Activated naive CD8-positive, alpha-beta T cell (primary cell): ENCODE data around the gene TMEM183A.
A peak's percentile ranks its signal among the peaks of the same experiment; 100 is the strongest.

Experiments
- H3K27ac Mint-ChIP-seq: one replicate; pipeline ENCODE4 v1.8.0; 2021; ENCODE audit warnings: mixed read lengths
- H3K27me3 Mint-ChIP-seq: one replicate; pipeline ENCODE4 v1.8.0; 2021; ENCODE audit warnings: mixed read lengths
- H3K36me3 Mint-ChIP-seq: one replicate; pipeline ENCODE4 v1.8.0; 2021; ENCODE audit warnings: mixed read lengths
- H3K4me1 Mint-ChIP-seq: one replicate; pipeline ENCODE4 v1.8.0; 2021; ENCODE audit warnings: low read depth, mixed read lengths
- H3K4me3 Mint-ChIP-seq: one replicate; pipeline ENCODE4 v1.8.0; 2021; ENCODE audit warnings: mild to moderate bottlenecking, mixed read lengths
- H3K9me3 Mint-ChIP-seq: one replicate; pipeline ENCODE4 v1.8.0; 2021; ENCODE audit warnings: low read depth, mixed read lengths

The TMEM183A gene, protein sequence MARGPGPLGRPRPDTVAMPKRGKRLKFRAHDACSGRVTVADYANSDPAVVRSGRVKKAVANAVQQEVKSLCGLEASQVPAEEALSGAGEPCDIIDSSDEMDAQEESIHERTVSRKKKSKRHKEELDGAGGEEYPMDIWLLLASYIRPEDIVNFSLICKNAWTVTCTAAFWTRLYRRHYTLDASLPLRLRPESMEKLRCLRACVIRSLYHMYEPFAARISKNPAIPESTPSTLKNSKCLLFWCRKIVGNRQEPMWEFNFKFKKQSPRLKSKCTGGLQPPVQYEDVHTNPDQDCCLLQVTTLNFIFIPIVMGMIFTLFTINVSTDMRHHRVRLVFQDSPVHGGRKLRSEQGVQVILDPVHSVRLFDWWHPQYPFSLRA

DNA sequence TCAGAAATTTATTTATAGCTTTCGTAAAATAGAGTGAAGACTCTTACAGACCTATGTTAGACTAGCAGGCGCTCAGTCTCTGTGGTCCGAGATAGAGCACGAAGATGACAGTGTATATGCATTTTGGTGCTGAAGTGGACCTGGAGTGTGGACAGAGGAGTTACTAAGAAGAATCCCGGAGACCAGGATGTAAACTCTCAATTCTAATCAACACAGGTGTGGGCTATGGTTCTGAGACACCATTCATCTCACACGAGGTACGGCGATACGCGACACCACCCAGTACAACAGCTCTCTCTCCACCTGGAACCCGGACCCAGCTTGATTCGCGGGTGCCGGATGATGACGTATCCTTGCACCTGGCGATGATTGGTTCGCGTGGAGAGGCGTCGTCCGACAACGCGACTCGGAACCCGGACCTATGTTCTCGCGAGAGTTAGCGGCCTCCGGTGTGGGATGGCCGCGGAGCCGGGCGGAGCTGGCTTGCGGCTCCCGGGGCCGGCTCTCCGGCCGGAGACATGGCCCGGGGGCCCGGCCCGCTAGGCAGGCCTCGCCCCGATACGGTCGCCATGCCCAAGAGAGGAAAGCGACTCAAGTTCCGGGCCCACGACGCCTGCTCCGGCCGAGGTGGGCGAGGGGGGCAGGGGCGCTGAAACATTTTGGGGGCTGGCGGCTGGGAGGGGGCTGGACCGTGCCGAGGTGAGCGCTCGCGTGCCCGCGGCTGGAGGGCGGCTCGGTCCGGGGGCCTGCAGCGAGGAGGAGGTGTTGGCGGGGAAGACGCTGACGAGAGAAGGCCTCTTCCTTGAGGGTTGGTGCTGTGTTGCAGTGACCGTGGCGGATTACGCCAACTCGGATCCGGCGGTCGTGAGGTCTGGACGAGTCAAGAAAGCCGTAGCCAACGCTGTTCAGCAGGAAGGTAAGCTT is at the start of gene TMEM183A:
TSS of gene TMEM183A (plus strand) at position 427 of the 924 bp plus-strand sequence. CDS start at position 519, 92 bp downstream.
- no peaks in the 10 kb centered on the region for H3K9me3 Mint-ChIP-seq
- peaks cover 36% of the 10 kb centered on the region for H3K4me1 Mint-ChIP-seq
- H3K27me3 Mint-ChIP-seq = no peaks in the 10 kb centered on the region
- peaks cover 7% of the 10 kb centered on the region for H3K36me3 Mint-ChIP-seq
- H3K27ac Mint-ChIP-seq = peak within 1 kb of the TSS; percentile 97
- H3K4me3 Mint-ChIP-seq = peak within 1 kb of the TSS; percentile 98

DNA sequence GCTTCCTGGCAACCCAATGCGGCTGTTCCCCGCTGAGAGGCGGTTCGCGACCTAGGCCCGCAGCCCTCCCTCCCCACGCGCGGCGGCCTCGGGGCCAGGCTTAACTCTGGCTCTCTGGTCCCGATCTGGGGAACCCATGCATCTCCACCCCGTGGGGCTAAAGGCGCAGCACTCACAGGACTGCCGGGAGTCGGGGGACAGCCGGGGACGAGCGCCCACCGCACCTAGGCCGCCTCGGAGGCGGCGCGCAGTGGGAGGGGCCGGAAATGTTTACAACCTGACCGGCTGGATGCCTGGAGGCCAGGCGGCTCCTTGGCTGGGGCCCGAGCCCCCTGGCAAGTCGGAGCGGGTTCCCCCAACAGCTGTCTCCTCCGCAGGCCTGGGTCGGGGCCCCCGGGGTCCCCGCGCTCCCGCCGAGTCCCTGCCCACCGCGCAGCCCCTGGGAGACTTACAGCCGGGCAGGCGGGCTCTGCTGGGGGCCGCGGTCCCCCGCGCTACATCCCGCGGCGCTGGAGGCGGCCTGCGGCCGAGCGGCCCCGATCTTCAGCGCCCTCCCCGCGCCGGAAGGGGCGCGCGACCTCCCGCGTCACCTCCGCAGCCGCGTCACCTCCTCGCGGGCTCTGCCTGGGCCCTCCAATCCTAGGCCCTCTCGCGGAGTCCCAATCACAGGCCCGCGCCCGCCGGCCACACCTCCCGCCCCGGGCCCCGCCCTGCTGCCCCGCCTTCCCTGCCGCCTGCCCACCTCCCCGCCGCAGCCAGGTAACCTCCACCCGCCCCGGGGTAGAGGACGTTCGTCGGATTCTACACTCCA is 49.2 kb upstream of the TMEM183A start, which contains the start of gene ADIPOR1:
TSS of gene ADIPOR1 (minus strand) at position 580 of the 811 bp plus-strand sequence. CDS start 7,242 bp downstream, outside the sequence.
- no peaks in the 10 kb centered on the region for H3K9me3 Mint-ChIP-seq
- H3K36me3 Mint-ChIP-seq = peaks cover 2% of the 10 kb centered on the region
- peaks cover 43% of the 10 kb centered on the region for H3K4me1 Mint-ChIP-seq
- H3K27me3 Mint-ChIP-seq = no peaks in the 10 kb centered on the region
- peak within 1 kb of the TSS; percentile 90 for H3K27ac Mint-ChIP-seq
- peak within 1 kb of the TSS; percentile 96 for H3K4me3 Mint-ChIP-seq

DNA sequence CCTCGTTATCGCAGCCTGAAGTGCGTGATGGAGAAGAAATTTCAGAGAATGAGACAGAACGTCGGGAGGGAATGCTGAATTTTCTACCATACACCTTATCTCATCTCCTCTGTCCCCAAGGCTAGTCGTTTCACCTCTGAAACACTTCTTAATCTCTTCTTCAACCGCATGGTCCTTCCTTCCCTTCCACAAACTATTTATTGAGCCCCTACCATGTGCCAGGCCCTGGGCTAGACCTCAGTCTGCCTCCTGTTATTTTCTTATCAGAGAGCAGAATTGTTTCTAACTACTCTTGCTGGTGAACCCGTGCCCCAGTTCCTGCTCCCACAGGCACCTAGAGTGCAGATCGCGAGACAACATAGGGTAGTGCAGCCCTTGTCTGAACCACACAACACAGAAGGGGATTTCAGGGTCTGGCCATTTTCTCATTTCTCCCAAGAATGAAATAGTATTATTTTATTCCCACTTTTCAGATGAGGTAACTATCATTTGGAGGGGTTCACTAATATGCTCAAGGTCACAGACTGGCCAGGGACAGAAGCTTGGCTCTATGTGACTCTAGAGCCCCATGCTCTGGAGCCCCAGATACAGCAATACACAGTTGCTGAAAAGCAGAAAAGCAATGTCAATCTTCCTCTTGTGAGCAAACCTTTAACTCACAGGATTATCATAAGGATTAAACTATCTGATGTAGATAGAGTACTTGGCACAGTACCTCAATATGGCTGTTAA is 48.5 kb upstream of the TMEM183A start:
- Mint-ChIP-seq H3K27ac (peak overlapping the region; percentile 90), H3K9me3 (no peaks in the 10 kb centered on the region), H3K4me1 (peaks cover 36% of the 10 kb centered on the region), H3K4me3 (peak overlapping the region; percentile 96), H3K27me3 (no peaks in the 10 kb centered on the region), H3K36me3 (peaks cover 2% of the 10 kb centered on the region)

DNA sequence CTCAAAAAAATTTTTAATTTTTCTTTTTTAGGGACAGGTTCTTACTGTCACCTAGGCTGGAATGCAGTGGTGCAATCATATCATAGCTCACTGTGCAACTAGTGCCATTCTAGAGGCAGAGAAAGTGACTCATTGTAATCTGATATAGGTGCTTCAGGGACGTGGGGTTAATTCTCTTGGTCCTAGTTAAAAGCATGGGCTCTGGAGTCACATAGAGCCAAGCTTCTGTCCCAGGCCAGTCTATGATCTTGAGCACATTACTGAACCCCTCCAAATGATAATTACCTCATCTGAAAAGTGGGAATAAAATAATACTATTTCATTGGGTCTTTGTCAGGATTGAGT is 47.9 kb upstream of the TMEM183A start:
- no peaks in the 10 kb centered on the region for H3K27me3 Mint-ChIP-seq
- peak overlapping the region; percentile 96 for H3K4me3 Mint-ChIP-seq
- H3K9me3 Mint-ChIP-seq = no peaks in the 10 kb centered on the region
- H3K36me3 Mint-ChIP-seq = peaks cover 2% of the 10 kb centered on the region
- H3K27ac Mint-ChIP-seq = no peak overlapping the region
- H3K4me1 Mint-ChIP-seq = peaks cover 32% of the 10 kb centered on the region

DNA sequence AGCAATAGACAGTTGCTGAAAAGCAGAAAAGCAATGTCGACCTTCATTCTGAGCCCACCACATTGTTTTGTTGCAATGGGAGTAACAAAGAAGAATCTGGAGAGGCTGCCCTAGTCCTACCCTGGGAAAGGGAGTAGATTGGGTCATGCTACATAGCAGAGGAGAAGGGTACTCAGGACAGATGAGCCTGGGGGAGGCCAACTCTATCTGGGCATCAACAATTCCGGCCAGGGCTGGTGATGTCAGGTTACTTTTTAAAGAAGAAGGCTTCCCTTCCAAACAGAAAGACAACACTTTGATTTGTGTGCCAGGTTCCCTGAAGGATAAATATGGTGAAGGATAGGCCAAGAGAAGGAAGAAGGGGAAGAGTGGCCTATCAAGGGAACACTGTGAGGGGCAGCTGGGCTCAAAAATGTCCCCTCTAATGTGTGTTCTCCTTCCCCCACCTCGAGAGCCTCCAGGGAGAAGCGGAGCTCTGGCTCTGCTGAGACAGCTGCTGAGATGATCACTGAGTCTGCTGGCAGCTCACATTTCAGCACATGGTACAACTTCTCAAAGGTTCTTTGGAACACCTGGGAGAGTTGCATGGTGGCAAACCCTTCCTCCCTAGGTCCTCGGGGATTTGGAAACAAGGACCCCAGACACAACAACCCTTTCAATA is 45.8 kb upstream of the TMEM183A start:
- H3K27ac Mint-ChIP-seq = no peak overlapping the region
- peaks cover 35% of the 10 kb centered on the region for H3K4me1 Mint-ChIP-seq
- peaks cover 2% of the 10 kb centered on the region for H3K36me3 Mint-ChIP-seq
- H3K4me3 Mint-ChIP-seq = no peak overlapping the region
- no peaks in the 10 kb centered on the region for H3K9me3 Mint-ChIP-seq
- no peaks in the 10 kb centered on the region for H3K27me3 Mint-ChIP-seq

DNA sequence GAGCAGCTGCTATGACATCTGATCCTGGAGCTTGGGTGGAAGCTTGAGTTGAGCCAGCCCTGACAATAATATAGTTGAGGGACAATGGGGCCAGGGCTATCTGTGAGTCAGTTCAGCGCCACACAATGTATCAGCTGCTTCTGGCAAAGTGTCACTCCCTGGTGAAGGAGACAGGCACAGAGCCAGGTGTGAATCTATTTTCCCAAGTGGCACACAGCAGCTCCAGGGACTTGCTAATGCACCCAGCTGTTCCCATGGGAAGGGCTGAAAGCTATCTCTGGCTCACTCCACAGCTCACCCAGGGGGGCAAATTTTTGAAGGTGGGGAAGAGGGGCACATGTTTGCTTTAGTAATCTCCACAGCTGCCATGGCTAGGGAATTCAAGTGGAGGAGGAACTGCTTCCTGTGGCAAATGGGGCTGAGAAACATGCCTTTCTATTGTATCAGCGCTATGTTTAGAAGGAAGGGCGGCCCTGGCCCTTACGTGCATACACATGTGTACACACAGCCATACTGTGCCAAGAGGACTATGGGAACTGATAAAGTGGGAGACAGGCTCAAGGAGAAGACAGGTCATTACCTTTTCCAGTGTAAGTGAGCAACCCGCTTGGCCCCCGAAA is 42.3 kb upstream of the TMEM183A start:
- Mint-ChIP-seq H3K27ac (peak overlapping the region; percentile 18), H3K9me3 (no peaks in the 10 kb centered on the region), H3K4me1 (peaks cover 32% of the 10 kb centered on the region), H3K36me3 (peaks cover 2% of the 10 kb centered on the region), H3K27me3 (no peaks in the 10 kb centered on the region), H3K4me3 (no peak overlapping the region)

DNA sequence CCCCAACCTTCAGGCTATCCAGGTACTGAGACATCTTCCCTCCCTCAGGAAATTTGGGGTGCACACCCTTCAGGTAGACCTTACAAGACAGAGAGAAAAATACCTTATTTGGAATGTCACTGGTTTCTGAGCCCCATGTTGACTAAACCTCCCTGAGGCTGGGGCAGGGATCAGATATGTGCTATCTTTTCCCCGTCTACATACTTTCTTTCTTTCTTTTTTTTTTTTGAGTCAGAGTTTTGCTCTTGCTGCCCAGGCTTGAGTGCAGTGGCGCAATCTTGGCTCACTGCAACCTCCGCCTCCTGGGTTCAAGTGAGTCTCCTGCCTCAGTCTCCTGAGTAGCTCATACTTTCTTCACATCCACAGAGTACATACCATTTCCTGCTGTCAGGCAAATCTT is 41.8 kb upstream of the TMEM183A start:
- Mint-ChIP-seq H3K4me1 (peaks cover 32% of the 10 kb centered on the region), H3K4me3 (peak overlapping the region; percentile 86), H3K27ac (peak overlapping the region; percentile 41), H3K9me3 (no peaks in the 10 kb centered on the region), H3K27me3 (no peaks in the 10 kb centered on the region), H3K36me3 (peaks cover 2% of the 10 kb centered on the region)

DNA sequence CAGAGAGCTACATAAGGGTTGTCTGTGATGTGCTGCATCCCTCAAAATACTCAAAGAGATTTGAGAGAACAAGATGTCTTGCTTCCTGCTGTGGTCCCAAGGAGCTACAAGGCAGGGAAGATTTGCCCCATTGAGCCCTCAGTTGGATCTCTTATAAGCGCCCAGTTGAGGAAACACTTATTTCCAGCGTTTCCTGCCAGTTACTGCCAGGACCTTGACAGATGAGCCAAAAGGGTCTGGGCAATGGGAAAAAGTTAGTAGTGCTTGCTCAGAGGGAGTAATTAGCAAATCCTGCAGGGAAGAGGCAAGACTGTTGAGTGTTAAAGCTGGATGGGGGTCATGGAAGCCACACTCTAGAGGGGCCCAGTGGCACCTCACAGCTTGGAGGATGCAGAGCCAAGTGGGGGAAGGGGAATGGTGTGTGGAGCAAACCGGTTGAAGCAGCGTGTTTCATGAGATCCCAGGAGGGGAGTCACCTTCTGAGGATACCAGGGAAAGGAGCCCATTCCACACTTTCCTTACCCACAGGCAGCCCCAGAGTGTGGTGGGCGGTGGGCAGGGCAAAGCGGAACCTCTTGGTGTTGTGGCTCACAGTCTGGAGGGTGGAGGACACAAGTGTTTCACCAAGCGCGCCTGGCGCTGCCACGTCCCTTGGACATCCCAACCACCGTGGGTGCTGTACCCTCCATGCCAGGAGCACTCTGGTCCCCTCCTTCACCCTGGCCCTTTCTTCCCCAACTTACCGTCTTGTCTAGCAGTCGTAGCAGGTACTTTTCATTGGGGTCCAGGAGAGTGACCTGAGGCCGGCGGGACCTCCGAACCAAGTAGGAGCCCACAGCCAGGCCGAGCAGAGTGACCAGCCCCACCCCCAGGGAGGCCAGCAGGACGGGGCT is 40.9 kb upstream of the TMEM183A start:
- peaks cover 1% of the 10 kb centered on the region for H3K36me3 Mint-ChIP-seq
- H3K4me3 Mint-ChIP-seq = peak overlapping the region; percentile 86
- H3K9me3 Mint-ChIP-seq = no peaks in the 10 kb centered on the region
- peaks cover 32% of the 10 kb centered on the region for H3K4me1 Mint-ChIP-seq
- H3K27me3 Mint-ChIP-seq = no peaks in the 10 kb centered on the region
- H3K27ac Mint-ChIP-seq = peak overlapping the region; percentile 82

DNA sequence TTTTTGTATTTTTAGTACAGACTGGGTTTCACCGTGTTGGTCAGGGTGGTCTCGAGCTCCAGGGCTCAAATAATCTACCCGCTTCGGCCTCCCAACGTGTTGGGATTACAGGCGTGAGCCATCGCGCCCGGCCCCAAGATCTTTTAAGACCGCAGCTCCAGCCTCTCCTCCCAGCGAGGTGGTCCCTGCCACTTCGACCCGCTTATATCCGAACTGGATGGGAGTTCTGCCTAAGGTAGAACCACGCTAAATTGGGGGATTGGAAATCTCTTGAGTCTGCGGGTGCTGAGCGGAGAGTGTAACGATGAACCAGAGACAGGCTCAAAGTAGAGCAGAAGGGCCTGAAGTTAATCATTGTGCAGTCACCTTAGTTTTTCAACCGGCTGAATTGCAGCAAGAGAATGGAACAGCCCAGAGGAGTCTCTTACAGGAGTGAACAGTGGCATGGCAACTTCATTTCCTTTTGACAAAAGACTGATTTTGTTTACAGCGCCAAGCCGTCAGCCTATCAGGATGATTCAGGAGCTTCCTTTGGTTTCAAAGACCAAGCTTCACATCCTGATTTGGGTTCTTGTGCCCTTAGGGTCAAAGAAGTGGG is 39.4 kb upstream of the TMEM183A start:
- H3K4me1 Mint-ChIP-seq = peaks cover 32% of the 10 kb centered on the region

DNA sequence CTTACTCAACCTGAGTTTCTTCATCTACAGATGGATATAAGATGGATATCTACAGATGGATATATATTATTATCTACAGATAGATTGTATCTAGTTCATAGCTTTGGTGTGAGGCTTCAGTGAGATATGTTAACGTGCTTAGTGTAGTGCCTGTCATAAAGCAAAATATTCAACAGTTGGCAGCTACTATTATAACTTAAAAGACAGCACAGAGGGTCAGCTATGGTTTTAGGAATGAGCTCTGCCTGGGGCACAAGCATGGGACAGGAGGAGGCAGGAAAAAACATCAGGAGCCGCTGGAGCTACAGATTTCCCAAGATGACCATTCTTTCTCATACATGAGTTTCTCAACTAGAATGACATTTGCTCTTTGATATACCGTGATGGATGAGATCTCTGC is 38.8 kb upstream of the TMEM183A start:
- H3K27ac Mint-ChIP-seq = peak overlapping the region; percentile 80
- peaks cover 32% of the 10 kb centered on the region for H3K4me1 Mint-ChIP-seq
- peak overlapping the region; percentile 92 for H3K4me3 Mint-ChIP-seq
- no peaks in the 10 kb centered on the region for H3K36me3 Mint-ChIP-seq
- H3K9me3 Mint-ChIP-seq = no peaks in the 10 kb centered on the region
- no peaks in the 10 kb centered on the region for H3K27me3 Mint-ChIP-seq

More for the DNA sequence above, 39.4 kb upstream of the TMEM183A start:
- Mint-ChIP-seq H3K27ac (peak overlapping the region; percentile 80), H3K36me3 (no peaks in the 10 kb centered on the region), H3K4me3 (peak overlapping the region; percentile 92), H3K27me3 (no peaks in the 10 kb centered on the region), H3K9me3 (no peaks in the 10 kb centered on the region)

DNA sequence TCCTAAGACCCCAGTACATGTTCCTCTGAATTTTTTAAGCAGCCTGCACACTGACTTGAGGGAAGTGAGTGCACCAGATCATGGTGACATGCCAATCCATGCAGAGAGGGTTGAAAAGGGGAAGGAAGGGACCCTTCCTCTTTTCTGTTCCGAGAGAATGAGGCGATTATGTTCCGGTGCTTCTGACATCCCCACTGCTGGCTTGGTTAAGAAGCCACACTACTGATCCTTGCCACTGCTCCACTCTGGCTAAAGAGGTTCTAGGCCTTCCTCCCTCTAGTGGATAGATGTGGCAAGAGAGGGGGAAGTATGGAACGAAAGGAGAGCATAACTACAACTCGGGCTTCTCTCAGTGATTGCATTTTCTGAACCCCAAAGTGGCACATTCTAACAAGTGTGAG is 38.3 kb upstream of the TMEM183A start:
- peaks cover 32% of the 10 kb centered on the region for H3K4me1 Mint-ChIP-seq
- H3K36me3 Mint-ChIP-seq = no peaks in the 10 kb centered on the region
- no peaks in the 10 kb centered on the region for H3K27me3 Mint-ChIP-seq
- no peaks in the 10 kb centered on the region for H3K9me3 Mint-ChIP-seq
- no peak overlapping the region for H3K27ac Mint-ChIP-seq
- peak overlapping the region; percentile 52 for H3K4me3 Mint-ChIP-seq

DNA sequence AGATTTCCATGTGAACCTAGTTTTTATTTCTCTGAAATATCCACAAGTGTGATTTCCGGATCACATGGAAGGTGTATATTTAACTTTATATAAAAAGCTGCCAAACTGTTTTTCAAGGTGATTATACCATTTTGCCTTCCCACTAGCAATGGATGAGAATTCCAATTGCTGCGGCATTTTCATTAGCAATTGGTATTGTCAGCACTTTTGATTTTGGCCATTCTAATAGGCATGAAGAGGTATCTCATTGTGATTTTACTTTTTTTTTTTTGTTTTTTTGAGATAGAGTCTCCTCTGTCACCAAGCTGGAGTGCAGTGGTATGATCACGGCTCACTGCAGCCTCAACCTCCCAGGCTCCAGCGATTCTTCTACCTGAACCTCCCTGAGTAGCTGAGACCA is 35.1 kb upstream of the TMEM183A start:
- Mint-ChIP-seq H3K9me3 (no peaks in the 10 kb centered on the region), H3K27me3 (peaks cover 2% of the 10 kb centered on the region), H3K4me3 (no peak overlapping the region), H3K27ac (no peak overlapping the region), H3K36me3 (no peaks in the 10 kb centered on the region), H3K4me1 (peaks cover 16% of the 10 kb centered on the region)
